Measurements from ENCODE around the gene ABCA8.
"Not testable (repeated sequence)": the region's sequence is repeated elsewhere in the genome, so short reads cannot be mapped to it uniquely, and the experiment has no call there.

The ABCA8 gene

DNA sequence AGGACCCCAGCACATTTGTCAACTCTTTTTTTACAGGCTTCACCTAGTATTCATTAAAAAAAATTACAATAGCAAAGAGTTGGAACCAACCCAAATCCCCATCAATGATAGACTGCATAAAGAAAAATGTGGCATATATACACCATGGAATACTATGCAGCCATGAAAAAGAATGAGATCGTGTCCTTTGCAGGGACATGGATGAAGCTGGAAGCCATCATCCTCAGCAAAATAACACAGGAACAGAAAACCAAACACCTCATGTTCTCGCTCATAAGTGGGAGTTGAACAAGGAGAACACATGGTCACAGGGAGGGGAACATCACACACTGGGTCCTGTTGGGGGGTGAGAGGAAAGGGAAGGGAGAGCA, 11.4 kb downstream of the ABCA8 start:
- not testable (repeated sequence) for DNase-seq (ENCODE audit: low read depth in 2 of 3, low spot score in 2 of 3)

DNA sequence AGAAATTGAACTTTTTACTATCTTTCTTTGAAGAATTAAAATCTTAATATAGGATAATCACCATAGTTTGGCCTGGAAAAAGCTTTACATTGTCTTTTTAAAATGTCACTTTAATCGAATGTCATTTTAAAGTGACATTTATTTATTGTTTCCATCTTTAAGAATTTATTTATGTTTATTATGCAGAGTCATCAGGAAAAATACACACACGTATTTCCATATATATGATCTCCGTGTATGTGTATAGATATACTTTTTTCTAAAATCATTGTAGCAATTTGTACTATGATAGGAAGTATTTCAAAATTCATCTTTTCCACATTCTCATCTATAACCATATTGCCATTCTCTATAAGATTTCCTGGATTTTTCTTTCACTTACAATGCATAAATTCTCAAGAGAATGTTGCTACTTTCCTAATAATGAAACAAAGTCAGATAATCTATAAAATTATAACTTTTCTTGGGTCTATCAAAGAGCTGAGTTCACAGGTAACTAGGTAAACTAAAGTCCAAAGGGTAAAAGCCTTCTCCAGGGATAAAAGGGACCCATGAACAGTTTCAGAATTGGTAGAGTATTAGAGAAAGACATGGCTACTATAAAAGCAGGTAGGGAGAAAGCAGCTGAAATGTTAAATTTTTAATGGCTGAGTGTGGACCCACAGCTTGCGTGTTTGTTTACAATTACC, 11.9 kb downstream of the ABCA8 start:
- no peak for DNase-seq (ENCODE audit: low read depth in 2 of 3, low spot score in 2 of 3)

DNA sequence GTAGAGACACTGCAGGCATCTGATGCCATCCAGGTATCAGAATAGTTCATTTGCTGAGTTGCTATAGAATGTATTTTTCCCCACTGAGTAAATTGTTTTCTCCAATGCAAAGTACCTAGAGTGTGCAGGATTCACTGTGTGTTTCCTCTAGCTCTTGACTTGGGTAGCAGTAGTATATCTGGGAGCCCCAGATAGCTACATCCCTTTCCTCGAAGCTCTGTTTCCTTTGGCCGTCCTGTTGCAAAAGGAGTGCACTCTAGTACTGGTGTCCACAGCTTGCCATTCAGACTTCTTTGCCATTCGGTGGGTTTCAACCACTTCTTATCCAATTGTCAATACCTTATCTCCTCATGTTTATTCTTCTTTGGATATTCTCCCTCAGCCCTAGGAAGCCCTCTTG, 12.8 kb downstream of the ABCA8 start:
- DNase-seq (ENCODE audit: low read depth in 2 of 3, low spot score in 2 of 3), result no peak

DNA sequence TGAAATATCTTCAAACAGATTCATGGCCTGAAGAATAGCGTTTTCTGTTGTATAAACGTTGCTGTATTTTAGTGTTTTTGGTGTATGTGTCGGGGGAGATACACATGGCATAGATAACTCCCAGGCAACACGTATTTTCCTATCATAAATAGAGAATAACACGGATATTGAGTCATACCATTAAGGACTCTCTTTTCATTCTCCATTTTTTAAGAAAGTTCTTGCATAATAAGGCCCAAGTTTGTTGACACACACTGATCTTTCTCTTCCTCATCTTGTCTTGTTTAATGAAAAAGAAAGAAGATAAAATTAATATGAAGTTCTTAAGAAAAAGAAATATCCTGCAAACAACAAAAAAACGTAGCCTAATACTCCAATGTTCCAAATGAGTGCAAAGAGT, 13.4 kb downstream of the ABCA8 start:
- no peak for DNase-seq (ENCODE audit: low read depth in 2 of 3, low spot score in 2 of 3)

DNA sequence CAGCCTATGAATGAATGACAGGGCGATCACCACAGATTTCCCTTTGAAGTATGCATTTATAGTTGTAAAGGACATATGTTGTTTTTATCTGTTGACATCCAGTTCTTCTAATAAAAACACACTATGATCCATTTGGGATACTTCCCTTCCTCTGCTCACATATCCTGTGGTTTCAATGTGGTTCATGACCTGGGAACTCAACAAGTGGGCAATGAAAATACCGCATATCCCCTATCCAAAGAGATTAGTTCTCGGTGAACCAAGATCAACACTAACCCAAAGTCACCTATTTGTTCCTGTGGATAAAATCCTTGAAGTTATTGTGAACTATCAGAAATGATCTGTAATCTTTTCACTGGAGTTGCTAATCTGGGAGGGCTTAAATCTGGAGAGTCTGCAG, 16.0 kb downstream of the ABCA8 start:
- no peak for DNase-seq (ENCODE audit: low read depth in 2 of 3, low spot score in 2 of 3)

DNA sequence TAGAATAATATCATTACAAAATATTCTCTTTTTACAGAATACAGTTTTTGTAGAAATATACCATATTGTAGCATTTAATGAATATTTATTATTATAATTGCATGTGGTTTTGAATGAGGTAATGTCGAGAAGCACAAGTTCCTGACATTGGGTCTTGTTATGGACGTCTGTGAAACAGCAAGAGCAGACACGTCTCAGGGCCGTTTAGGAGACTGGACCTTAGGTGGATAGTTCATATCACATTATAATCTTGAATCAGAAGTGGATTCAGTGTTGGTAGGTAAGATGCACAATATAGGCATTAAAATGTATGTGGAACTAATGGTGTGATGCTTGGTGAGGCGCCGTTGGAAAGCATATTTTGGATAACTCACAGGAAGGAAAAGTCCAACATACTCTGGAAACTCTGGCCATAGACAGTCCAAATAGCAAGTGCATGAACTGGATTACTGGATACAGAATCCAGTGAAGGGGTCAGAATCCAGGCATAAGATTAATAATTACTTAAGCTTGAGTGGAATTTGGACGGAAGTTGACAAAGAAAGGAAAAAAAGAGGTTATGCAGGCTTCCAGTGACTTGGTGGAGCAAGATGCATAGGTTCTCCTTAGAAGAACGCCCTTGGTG, 17.2 kb downstream of the ABCA8 start:
- no peak for DNase-seq (ENCODE audit: low read depth in 2 of 3, low spot score in 2 of 3)

DNA sequence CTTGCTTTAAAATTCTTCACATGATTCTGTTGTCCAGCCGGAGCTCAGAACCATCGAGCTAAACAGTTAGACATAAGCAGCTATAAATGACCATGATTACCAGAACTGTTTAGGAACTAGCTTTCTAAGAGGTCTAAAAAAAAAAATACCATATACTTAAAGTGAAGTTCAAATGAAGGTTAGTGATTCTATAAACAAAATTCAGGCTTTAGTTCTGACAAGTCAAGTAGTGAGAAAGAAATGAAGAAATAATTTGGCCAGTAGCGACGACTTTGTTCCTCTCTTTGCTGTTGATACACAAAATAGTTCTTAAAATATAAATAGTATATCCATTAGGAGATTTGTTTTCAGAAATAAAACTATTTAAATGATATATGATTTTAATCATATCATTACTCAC, 27.7 kb downstream of the ABCA8 start:
- no peak for DNase-seq (ENCODE audit: low read depth in 2 of 3, low spot score in 2 of 3)

DNA sequence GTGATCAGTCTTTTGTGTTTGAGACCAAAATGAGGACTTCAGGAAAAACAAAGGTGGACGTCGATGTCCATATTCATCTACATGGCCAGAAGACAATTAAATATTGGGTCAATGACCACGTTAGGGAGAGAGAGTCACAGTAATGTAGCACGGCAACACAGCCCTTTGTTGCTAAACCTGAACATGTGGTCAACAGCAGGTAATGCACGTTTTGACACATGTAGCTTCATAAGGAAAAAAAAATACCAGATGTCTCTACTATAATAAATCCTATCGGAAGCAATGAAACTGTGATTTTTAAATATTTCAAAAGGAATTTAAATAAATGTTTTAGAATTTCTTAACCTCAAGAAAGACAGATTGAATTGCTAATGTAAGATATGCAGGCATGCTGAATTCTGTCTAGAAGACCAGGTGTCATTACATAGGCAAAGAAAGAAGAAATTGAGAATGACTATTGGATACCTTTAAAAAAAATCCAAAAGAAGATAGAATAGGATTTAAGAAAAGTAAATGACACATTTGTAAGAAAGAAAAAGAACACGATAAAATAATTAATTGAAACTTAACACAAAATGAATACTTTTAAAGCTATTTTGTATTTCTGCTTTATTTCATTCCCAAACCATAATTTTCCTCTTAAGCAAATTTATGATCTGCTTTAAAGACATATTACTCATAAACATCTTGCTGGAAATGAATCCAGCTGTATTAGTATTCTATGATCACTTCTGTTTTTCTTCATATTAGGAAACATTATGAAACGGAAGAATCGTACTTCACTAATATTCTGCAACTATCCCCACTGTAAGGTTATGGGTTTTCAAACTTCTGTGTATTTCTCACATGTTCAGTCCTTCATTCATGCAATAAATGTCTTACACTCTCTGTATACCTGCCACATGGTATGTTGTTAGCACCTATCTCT, 30.1 kb downstream of the ABCA8 start:
- DNase-seq (ENCODE audit: low read depth in 2 of 3, low spot score in 2 of 3), result no peak

DNA sequence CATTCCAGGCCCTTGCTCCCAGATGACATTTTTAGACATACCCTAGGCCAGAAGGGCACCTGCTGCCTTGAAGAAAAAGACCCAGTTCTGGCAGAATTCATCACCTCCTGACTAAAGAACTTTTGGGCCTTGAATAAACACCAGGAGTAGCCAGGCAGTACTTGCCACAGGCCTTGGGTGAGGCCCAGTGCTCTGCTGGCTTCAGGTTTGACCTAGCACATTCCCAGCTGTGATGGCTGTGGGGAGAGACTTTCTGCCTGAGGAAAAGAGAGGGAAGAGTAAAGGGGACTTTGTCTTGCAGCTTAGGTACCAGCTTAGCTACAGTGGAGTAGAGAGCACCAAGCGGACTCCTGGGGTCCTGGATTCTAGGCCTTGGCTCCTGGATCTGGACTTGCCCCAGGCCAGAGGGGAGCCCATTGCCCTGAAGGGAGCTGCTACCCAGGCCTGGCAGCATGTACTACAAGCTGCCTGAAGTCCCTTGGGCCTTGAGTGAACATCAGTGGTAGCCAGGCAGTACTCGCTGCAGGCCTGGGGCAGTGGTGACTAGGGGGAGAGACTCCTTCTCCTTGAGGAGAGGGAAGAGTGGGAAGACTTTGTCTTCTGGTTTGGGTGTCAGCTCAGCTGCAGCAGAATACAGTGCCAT, 44.3 kb downstream of the ABCA8 start:
- no peak for DNase-seq (ENCODE audit: low read depth in 2 of 3, low spot score in 2 of 3)

DNA sequence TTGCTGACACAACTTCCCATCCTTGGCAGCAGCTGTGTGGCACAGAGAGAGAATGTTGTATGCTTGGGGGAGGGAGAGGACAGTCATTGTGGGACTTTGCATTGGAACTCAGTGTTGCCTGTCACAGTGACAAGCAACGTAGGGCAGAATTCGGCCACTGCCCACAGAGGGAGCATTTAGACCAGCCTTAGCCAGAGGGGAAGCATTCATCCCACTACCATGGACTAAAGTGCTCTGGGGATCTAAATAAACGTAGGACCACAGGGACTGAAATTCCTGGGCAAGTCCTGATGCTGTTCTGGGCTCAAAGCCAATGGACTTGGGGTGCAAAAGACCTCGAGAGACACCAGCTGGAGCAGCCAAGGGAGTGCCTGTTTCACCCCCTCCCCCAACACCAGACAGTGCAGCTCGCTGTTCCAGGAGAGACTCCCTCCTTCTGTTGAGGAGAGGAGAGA, 44.9 kb downstream of the ABCA8 start:
- DNase-seq (ENCODE audit: low read depth in 2 of 3, low spot score in 2 of 3), result no peak

DNA sequence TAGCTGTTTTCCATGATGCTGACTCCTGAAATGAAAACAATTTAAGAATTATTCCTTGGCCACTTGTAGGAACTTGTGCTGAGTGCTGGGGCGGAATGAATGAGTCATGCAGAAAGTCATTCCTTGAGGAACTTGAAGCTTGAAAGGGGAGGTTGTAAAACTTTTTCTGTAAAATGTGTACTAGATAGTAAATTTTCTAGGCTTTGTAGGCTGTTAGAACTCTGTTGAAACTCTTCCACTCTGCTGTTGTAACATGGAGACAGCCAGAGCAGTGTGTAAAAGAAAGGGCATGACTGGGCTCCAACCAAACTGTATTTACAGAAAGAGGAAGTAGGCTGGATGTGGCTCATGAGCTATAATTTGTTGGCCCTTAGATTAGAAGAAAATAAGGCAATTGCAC, 46.1 kb downstream of the ABCA8 start:
- DNase-seq (ENCODE audit: low read depth in 2 of 3, low spot score in 2 of 3), result no peak

DNA sequence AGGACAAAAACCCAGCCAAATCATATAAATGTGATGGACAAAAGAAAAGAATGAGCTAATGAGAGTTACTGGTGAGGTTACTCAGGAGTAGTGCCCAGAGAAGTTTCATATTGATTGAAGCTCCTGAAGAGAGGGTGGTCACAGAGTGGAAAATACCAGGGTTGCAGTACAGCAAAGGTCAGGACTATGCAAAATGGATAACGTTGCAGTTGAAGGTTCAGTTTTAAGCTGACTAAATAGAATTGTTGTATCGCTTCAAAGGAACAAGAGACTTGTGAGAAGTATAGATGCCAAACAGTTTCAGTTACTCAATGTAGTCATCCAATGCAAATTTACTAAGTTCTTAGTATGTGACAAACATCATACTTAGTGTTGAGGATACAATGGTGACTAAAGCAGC, 47.1 kb downstream of the ABCA8 start:
- no peak for DNase-seq (ENCODE audit: low read depth in 2 of 3, low spot score in 2 of 3)

DNA sequence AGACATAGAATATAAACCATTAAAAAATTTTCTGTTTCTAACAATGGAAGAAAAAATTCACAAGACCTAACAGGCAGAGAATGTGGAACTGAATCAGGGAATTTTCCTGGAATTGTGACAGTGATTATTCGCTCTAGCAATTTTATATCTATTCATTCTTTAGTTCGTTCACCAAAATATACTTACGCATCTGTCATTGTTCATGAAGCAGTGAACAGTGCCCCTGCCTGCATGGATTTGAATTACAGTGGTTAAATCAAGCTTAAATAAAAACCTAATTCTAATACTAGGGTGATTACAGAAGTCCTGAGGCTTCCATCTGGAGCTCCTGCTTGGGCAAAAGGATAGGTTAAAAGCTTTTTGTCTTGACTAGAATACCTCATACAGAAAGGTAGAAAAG, 48.6 kb downstream of the ABCA8 start:
- DNase-seq (ENCODE audit: low read depth in 2 of 3, low spot score in 2 of 3), result no peak

DNA sequence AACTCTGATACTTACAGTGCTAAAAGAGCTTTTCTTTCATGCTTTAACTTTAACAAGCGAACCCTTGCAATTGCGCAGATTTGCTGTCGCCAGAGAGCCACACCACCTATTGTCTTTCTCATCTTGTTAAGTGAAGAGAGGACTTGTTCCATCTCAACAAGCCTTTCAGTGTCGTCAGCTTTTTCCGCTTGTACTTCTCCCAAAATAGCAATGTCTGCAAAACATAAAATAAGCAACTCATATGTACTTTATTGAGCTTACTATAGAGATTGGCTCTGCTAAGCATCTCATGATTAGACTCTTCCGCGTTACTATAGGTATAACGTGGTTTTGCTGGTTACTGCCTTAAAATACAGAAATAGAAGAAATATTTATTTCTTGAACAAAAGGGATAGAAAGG, 51.9 kb downstream of the ABCA8 start:
- DNase-seq (ENCODE audit: low read depth in 2 of 3, low spot score in 2 of 3), result no peak

DNA sequence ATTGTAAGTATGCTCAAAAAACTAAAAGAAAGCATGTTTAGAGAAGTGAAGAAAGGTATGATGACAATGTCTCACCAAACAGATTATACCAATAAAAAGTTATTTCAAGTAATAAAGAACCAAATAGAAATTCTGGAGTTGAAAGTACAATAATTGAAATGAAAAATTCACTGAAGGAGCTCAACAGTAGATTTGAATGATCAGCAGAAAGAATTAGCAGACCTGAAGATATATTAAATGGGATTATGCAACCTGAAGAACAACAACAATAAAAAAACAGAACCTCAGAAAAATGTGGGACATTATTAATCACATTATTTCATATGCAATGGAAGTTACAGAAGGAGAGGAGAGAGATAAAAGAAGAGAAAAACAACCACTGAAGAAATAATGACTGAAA, 57.6 kb downstream of the ABCA8 start:
- DNase-seq (ENCODE audit: low read depth in 2 of 3, low spot score in 2 of 3), result no peak

DNA sequence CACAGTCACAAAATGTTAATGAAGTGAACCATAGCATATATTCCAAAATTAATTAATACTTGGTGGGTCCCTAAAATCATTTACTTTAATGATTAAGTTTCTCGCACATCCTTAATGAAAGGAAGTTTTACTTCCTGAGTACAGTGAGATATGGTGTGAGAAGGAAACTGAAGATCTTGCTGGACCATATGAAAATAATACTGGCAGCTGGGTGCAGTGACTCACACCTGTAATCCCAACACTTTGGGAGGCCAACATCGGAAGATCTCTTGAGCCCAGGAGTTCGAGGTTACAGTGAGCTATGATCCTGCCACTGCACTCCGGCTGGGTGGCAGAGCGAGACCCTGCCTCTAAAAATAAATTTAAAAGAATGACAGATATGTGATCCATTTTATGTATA, 62.5 kb downstream of the ABCA8 start:
- no peak for DNase-seq (ENCODE audit: low read depth in 2 of 3, low spot score in 2 of 3)

DNA sequence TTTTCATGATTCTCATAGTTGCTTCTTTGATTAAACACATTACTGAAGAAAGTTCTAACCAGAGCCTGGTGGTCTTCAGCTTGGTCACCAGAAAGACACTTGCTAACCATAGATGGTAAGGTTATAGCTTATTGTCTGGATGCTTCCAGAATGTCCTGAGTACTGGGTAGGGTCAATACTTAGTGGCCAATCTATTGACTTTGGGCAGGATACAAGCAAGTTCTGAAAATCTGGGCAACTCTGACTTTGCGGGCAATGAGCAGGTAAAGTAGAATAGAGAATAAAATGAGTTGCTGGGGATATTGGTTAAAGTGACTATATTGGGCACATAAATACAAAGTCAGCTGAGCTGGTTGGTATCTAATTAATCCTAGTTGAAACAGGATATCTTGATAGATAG, 63.0 kb downstream of the ABCA8 start:
- no peak for DNase-seq (ENCODE audit: low read depth in 2 of 3, low spot score in 2 of 3)

DNA sequence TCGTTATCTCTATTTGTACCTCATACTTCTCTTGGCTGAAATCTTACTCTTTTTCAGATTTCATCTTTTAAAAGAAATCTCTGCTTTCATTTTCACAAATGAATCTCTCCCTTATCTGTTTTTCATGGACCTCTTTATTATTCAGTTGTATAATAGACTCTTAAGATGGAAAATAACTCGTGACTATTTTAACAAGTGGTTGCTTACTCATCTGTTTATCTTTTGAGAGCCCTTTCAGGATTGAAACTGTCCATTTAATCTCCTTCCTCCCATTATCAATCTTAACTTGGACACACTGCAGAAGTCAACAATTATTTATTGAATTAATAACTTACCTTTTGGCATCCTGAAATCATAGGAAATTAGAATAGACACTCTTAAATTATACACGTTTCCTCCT, 68.8 kb downstream of the ABCA8 start:
- DNase-seq (ENCODE audit: low read depth in 2 of 3, low spot score in 2 of 3), result no peak

DNA sequence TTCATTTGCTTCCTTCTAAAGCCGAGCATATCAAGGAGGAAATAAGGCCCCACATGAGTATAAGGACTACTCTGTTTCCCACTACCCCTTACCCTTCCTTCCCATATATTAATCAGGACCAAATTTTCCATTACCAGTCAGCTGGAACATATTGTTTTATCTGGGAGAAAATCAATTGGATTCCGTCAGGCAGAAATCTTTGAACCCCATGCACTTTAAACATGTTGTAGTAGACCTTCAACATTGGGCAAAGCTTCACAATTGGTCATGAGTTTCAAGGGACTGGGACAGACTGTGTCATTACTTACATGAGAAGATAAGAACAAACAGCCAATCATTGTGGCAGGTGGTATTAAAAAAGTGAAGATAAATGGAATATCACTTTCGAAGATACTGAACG, 70.3 kb downstream of the ABCA8 start:
- no peak for DNase-seq (ENCODE audit: low read depth in 2 of 3, low spot score in 2 of 3)

DNA sequence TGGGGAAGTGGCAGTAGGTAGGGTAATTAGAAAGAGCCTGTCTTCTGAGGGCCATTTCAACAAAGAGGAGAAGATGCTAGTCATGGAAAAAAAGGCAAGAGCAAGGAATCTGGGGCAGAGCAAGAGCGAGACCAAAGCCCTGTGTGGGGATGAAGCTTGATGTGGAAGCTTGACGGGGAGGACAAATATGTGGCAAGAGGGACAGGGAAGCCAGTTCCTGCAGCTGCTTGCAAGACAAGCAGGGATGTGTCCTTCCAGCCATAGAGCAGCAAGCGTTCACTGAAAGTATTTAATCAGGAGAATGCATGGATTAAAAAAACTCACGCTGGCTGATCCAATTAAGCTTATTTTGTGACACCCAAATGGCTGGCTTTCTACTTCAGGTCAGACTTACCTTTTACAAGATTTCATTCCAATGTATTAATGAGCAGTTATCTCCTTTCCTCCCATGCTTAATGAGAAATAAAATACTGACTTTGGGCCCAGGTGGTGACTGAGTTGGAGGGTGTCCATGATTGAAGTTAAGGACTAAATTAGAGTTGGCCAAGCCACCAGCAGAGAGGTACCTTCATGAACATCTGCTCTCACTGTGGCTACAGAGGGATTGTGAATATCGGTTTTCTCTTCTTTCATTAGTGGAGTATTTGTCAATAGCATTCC, 76.8 kb downstream of the ABCA8 start:
- no peak for DNase-seq (ENCODE audit: low read depth in 2 of 3, low spot score in 2 of 3)

DNA sequence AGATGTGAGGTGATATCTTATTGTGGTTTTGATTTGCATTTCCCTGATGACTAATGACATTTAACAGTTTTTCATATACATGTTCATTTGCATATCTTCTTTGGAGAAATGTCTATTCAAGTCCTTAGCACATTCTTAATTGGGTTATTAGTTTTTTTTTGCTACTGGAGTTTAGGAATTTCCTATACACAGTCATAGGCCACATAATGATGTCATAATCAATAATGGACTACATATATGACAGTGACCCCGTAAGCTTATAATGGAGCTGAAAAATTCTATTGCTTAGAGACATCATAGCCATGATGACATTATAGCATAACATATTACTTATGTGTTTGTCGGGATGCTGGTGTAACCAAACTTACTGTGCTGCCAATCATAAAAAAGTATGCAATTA, 83.7 kb downstream of the ABCA8 start:
- no peak for DNase-seq (ENCODE audit: low read depth in 2 of 3, low spot score in 2 of 3)
